ENCODE results near the gene ENOX1.

DNA sequence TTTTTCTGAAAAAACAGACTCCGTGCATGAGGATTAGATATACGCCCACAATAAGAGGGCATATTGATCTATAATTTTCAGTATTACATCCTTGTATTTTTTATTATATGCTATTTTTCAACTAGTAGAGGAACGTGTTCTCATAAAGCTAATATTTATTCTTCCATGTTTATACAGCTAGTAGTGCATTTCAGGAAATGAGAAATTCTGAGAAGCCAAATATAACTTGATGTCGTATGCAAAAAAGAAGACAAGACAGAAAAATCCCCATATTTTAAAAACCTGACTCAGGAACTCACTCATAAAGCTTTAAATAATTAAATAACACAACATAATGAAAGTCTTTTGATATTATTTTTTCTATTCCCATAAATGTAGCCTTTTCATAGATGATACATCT lies 308.6 kb downstream of the ENOX1 start:
- TF ChIP-seq, protein P1, sequence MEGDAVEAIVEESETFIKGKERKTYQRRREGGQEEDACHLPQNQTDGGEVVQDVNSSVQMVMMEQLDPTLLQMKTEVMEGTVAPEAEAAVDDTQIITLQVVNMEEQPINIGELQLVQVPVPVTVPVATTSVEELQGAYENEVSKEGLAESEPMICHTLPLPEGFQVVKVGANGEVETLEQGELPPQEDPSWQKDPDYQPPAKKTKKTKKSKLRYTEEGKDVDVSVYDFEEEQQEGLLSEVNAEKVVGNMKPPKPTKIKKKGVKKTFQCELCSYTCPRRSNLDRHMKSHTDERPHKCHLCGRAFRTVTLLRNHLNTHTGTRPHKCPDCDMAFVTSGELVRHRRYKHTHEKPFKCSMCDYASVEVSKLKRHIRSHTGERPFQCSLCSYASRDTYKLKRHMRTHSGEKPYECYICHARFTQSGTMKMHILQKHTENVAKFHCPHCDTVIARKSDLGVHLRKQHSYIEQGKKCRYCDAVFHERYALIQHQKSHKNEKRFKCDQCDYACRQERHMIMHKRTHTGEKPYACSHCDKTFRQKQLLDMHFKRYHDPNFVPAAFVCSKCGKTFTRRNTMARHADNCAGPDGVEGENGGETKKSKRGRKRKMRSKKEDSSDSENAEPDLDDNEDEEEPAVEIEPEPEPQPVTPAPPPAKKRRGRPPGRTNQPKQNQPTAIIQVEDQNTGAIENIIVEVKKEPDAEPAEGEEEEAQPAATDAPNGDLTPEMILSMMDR (IDR thresholded peaks at IDR 0.05), result no peak
- TF ChIP-seq EZH2 (IDR thresholded peaks at IDR 0.05) (no peak), EZH2phosphoT487 (IDR thresholded peaks at IDR 0.05) (no peak)
